Measurements from ENCODE around the gene TBX1.

GRCh38 chr22:19810381-19811201 is 50.0 kb downstream of the TBX1 start:
- no peak for TF ChIP-seq EZH2 (IDR thresholded peaks at IDR 0.05; ENCODE audit: low read depth)
- no peak for TF ChIP-seq CTCF (conservative IDR thresholded peaks at IDR 0.05)
